Suprapubic skin (tissue), 4 donors: ENCODE data around the gene ROPN1L. TPM values are rescaled to one million over a fixed set of nuclear protein-coding genes. Genes with fewer than 3 reads are reported as not detected.

Experiments used
- DNase-seq, 2 donors: peaks; one replicate each; pipeline ENCODE4 v3.0.0-alpha.2; 2019; ENCODE audit warnings: low spot score in 2 of 2
- H3K27ac ChIP-seq: fragments of 200-600 bp; sonication (generic); one replicate; pipeline ENCODE4 v1.5.1; 2019
- H3K27me3 ChIP-seq: fragments of 200-600 bp; sonication (generic); one replicate; pipeline ENCODE4 v1.5.1; 2019
- H3K36me3 ChIP-seq: fragments of 200-600 bp; sonication (generic); one replicate; pipeline ENCODE4 v1.5.1; 2019
- H3K4me1 ChIP-seq: fragments of 200-600 bp; sonication (generic); one replicate; pipeline ENCODE4 v1.5.1; 2019
- H3K4me3 ChIP-seq: fragments of 200-600 bp; sonication (generic); one replicate; pipeline ENCODE4 v1.5.1; 2019; ENCODE audit warnings: mild to moderate bottlenecking
- H3K9me3 ChIP-seq: fragments of 200-600 bp; sonication (generic); one replicate; pipeline ENCODE4 v1.5.1; 2019
- EP300 ChIP-seq: sonication (generic); formaldehyde crosslinking; IDR thresholded peaks from one replicate; pipeline ENCODE4 v1.6.1; 2017; ENCODE audit warnings: antibody characterized with exemption
- POLR2A ChIP-seq, 2 donors: fragments of 450-650 bp; IDR thresholded peaks; one replicate each; pipeline ENCODE4 v1.6.1; 2017; ENCODE audit warnings: antibody characterized with exemption in 2 of 2, mild to moderate bottlenecking in 2 of 2, moderate library complexity in 2 of 2
- POLR2AphosphoS5 ChIP-seq, 3 donors: sonication (generic); formaldehyde crosslinking; IDR thresholded peaks; one replicate each; pipeline ENCODE4 v1.6.1; 2017; ENCODE audit warnings: antibody characterized with exemption in 3 of 3
- WGBS: methylation state at CpG from one replicate; pipeline ENCODE4 v1.1.5; 2018; 5-methylcytosine and 5-hydroxymethylcytosine counted together
- total RNA-seq, 4 donors: library from RNA; depleted of rRNA; stranded (reverse); fragments of >200 nt; gene quantifications; one replicate each; pipeline ENCODE4 v1.1.0, GENCODE V29; 2016
- TF ChIP-seq, protein P1 (sequence below), 2 donors: fragments of 200-600 bp in 1 of 2; fragments of 450-650 bp in 1 of 2; sonication (generic) in 1 of 2; IDR thresholded peaks; one replicate each; pipeline ENCODE4 v1.5.1; 2016 to 2019; ENCODE audit warnings: antibody characterized with exemption in 2 of 2, mild to moderate bottlenecking in 1 of 2, moderate library complexity in 1 of 2

The ROPN1L gene
- total RNA-seq, 4 donors from 2014 or later: 0.81 TPM; not detected in 3

DNA sequence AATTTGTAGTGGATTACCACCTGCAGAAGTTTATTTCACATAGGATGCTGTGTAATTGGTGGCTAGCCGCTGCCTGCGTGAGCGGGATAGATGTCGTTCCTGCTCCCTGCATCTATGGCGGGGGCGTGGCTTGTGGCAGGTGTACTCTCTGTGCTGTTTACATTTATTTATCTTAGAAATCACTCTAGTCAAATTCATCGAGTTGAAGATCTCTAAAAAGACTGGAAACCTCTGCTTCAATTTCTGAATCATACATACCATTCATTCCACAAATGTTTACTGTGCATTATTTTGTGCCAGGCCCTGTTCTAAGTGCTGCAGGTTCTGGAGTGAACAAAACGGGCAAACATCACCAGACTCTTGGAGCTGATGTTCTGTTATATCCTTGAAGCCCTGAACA is 11.9 kb downstream of the ROPN1L start:
- no peaks in the 10 kb centered on the region for H3K9me3 ChIP-seq
- no peak overlapping the region for H3K27ac ChIP-seq
- H3K4me1 ChIP-seq: peaks cover 31% of the 10 kb centered on the region
- no peak overlapping the region for H3K4me3 ChIP-seq
- no peaks in the 10 kb centered on the region for H3K27me3 ChIP-seq
- WGBS: 61% methylated on average over 8 of the region's 8 CpGs
- no peaks in the 10 kb centered on the region for H3K36me3 ChIP-seq
- TF ChIP-seq, protein P1, sequence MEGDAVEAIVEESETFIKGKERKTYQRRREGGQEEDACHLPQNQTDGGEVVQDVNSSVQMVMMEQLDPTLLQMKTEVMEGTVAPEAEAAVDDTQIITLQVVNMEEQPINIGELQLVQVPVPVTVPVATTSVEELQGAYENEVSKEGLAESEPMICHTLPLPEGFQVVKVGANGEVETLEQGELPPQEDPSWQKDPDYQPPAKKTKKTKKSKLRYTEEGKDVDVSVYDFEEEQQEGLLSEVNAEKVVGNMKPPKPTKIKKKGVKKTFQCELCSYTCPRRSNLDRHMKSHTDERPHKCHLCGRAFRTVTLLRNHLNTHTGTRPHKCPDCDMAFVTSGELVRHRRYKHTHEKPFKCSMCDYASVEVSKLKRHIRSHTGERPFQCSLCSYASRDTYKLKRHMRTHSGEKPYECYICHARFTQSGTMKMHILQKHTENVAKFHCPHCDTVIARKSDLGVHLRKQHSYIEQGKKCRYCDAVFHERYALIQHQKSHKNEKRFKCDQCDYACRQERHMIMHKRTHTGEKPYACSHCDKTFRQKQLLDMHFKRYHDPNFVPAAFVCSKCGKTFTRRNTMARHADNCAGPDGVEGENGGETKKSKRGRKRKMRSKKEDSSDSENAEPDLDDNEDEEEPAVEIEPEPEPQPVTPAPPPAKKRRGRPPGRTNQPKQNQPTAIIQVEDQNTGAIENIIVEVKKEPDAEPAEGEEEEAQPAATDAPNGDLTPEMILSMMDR (IDR thresholded peaks at IDR 0.05): no peak
- TF ChIP-seq POLR2AphosphoS5 (IDR thresholded peaks at IDR 0.05): no peak
- TF ChIP-seq EP300: no peak
- no peak for TF ChIP-seq POLR2A (IDR thresholded peaks at IDR 0.05)
- DNase-seq: no peak

GRCh38 chr5:10454591-10455276 is 13.1 kb downstream of the ROPN1L start:
- 52% methylated on average over 19 of the region's 19 CpGs for WGBS

GRCh38 chr5:10455277-10455670 is 13.6 kb downstream of the ROPN1L start:
- 86% methylated on average over 10 of the region's 14 CpGs for WGBS

More at GRCh38 chr5:10454591-10455276, 13.1 kb downstream of the ROPN1L start:
- H3K27me3 ChIP-seq: no peaks in the 10 kb centered on the region
- H3K9me3 ChIP-seq: no peaks in the 10 kb centered on the region
- DNase-seq: no peak
- H3K4me3 ChIP-seq: no peak overlapping the region
- TF ChIP-seq POLR2A (IDR thresholded peaks at IDR 0.05) (no peak), EP300 (no peak), POLR2AphosphoS5 (IDR thresholded peaks at IDR 0.05) (no peak)
- TF ChIP-seq, protein P1 (IDR thresholded peaks at IDR 0.05): no peak
- peaks cover 31% of the 10 kb centered on the region for H3K4me1 ChIP-seq
- H3K27ac ChIP-seq: no peak overlapping the region
- H3K36me3 ChIP-seq: no peaks in the 10 kb centered on the region

DNA sequence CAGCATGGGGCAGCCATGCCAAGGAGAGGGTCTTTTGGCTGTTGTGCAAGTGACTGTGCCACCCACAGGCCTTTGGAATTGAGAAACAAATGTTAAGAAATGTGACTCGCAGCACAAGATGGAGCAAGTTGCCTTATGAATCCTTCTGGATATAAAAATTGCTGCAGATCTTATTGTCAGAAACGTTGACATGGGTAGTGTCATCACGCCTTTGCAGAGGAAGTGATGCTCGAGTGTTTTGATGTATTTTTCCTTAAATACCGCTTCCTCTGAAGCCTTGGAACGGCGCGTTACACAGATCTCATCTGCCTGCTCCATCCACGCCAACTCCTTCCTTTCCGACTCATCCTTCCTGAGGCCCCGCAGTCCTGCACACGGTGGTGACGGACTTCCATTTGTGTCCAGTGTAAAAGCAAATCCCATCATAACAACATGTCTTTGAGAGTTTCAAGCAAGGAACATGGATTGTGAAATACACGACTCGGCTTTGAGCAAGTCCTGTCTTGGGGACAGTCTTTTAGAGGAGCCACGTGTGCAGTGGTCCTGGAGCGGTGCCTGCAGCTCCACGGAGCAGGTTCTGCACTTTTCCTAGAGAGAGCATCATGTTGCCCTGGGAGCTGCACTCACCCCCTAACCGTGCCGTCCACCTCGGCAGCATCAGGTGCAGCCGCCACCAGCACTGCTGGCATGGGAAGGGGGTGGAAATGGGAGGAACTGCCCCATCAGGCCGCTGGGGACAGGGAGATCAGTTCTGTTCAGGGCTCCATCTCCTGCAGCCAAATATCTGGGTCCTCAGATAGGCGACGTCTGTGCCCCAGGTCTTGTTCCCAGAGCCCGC is 15.1 kb downstream of the ROPN1L start:
- Histone ChIP-seq H3K4me3 (no peak overlapping the region), H3K9me3 (no peaks in the 10 kb centered on the region), H3K4me1 (peaks cover 31% of the 10 kb centered on the region), H3K36me3 (no peaks in the 10 kb centered on the region), H3K27me3 (no peaks in the 10 kb centered on the region), H3K27ac (no peak overlapping the region)
- TF ChIP-seq POLR2AphosphoS5 (IDR thresholded peaks at IDR 0.05) (no peak), EP300 (no peak), POLR2A (IDR thresholded peaks at IDR 0.05) (no peak)
- TF ChIP-seq, protein P1 (IDR thresholded peaks at IDR 0.05): no peak
- 65% methylated on average over 18 of the region's 26 CpGs for WGBS
- DNase-seq: peak in 1 of 2 donors; percentile 70

More at GRCh38 chr5:10455277-10455670, 13.6 kb downstream of the ROPN1L start:
- no peaks in the 10 kb centered on the region for H3K27me3 ChIP-seq
- H3K4me1 ChIP-seq: peaks cover 31% of the 10 kb centered on the region
- no peaks in the 10 kb centered on the region for H3K36me3 ChIP-seq
- H3K9me3 ChIP-seq: no peaks in the 10 kb centered on the region
- H3K27ac ChIP-seq: no peak overlapping the region
- DNase-seq: no peak
- TF ChIP-seq POLR2AphosphoS5 (IDR thresholded peaks at IDR 0.05) (no peak), POLR2A (IDR thresholded peaks at IDR 0.05) (no peak), EP300 (no peak)
- TF ChIP-seq, protein P1 (IDR thresholded peaks at IDR 0.05): no peak
- no peak overlapping the region for H3K4me3 ChIP-seq
